GM21737 (cell line): Measurements from ENCODE around the gene GPR3.

Source experiments
- ATAC-seq: cut with Tn5 transposase; IDR thresholded peaks from one replicate; pipeline ENCODE4 v1.9.1; 2021; ENCODE audit warnings: mild to moderate bottlenecking, moderate library complexity; ENCODE audit not compliant: unreplicated experiment

The GPR3 gene

GRCh38 chr1:27358038-27358927 is 34.1 kb upstream of the GPR3 start:
- ATAC-seq = no peak

- no peak for ATAC-seq
Measured at GRCh38 chr1:27358928-27359313, 33.5 kb upstream of the GPR3 start.

- ATAC-seq = no peak
Measured at GRCh38 chr1:27359822-27360158, 32.6 kb upstream of the GPR3 start.

GRCh38 chr1:27360159-27361043 is 32.0 kb upstream of the GPR3 start:
- ATAC-seq = no peak

GRCh38 chr1:27361044-27361402 is 31.4 kb upstream of the GPR3 start:
- ATAC-seq = no peak

GRCh38 chr1:27361553-27361952 is 30.9 kb upstream of the GPR3 start:
- no peak for ATAC-seq

- ATAC-seq = no peak
Measured at GRCh38 chr1:27363766-27364695, 28.4 kb upstream of the GPR3 start.

GRCh38 chr1:27364696-27365371 is 27.6 kb upstream of the GPR3 start:
- no peak for ATAC-seq

GRCh38 chr1:27365372-27366112 is 26.9 kb upstream of the GPR3 start:
- ATAC-seq = no peak

GRCh38 chr1:27366113-27366410 is 26.4 kb upstream of the GPR3 start:
- no peak for ATAC-seq

GRCh38 chr1:27366411-27367159 is 25.8 kb upstream of the GPR3 start, which contains the start of gene MAP3K6:
Gene MAP3K6, minus strand, starts transcription at chr1:27366961. Its CDS starts 364 bp downstream, at chr1:27366597.
- ATAC-seq = no peak

GRCh38 chr1:27367160-27367650 is 25.2 kb upstream of the GPR3 start:
- ATAC-seq = no peak

- ATAC-seq = no peak
Measured at GRCh38 chr1:27368869-27369582, 23.4 kb upstream of the GPR3 start.

GRCh38 chr1:27372022-27372807 is 20.2 kb upstream of the GPR3 start:
- no peak for ATAC-seq

GRCh38 chr1:27372808-27373690 is 19.4 kb upstream of the GPR3 start:
- no peak for ATAC-seq

GRCh38 chr1:27374362-27375086 is 17.9 kb upstream of the GPR3 start, which contains the start of gene FCN3:
Gene FCN3, minus strand, starts transcription at chr1:27374824. Its CDS starts 6 bp downstream, at chr1:27374818.
- ATAC-seq = no peak
